Omental fat pad (tissue), 4 donors: ENCODE results near the gene PDE10A. TPM values are rescaled to one million over a fixed set of nuclear protein-coding genes. Genes with fewer than 3 reads are reported as not detected.

ENCODE experiments used
- ATAC-seq: fragments of 150-250 bp; one replicate; pipeline ENCODE4 v1.9.1; 2016; ENCODE audit warnings: mild to moderate bottlenecking, moderate library complexity; ENCODE audit not compliant: low FRiP score
- DNase-seq: peaks from one replicate; pipeline ENCODE4 v3.0.0-alpha.2; 2019; ENCODE audit warnings: low spot score
- CTCF ChIP-seq, 3 donors: fragments of 450-650 bp; IDR thresholded peaks; one replicate each; pipeline ENCODE4 v1.5.1; 2016 to 2017; ENCODE audit warnings: antibody characterized with exemption in 3 of 3, mild to moderate bottlenecking in 3 of 3, moderate library complexity in 2 of 3
- total RNA-seq, 4 donors: library from RNA; depleted of rRNA; stranded (reverse); fragments of >200 nt; gene quantifications; one replicate each; pipeline ENCODE4 v1.1.0, GENCODE V29; 2016

The PDE10A gene
- total RNA-seq: 10 to 100 TPM in 3 of 4 donors, 1 to 10 TPM in 1; 9.1 to 75.3 (median 15.6) TPM

GRCh38 chr6:165662749-165663376, at the start of gene PDE10A:
TSS of gene PDE10A (minus strand) at chr6:165663241. CDS start at chr6:165662811, 430 bp downstream.
- peak; percentile 55 for ATAC-seq

GRCh38 chr6:165708985-165709576, 46.0 kb upstream of the PDE10A start:
- no peak for TF ChIP-seq CTCF (IDR thresholded peaks at IDR 0.05)
- DNase-seq (no peak), ATAC-seq (no peak)

More at GRCh38 chr6:165662749-165663376, at the start of gene PDE10A:
- DNase-seq: no peak
- TF ChIP-seq CTCF (IDR thresholded peaks at IDR 0.05): no peak

- TF ChIP-seq CTCF (IDR thresholded peaks at IDR 0.05): no peak
- DNase-seq: no peak
These were observed 44.2 kb upstream of the PDE10A start for GRCh38 chr6:165707067-165707853.

GRCh38 chr6:165705941-165706340, 42.9 kb upstream of the PDE10A start:
- DNase-seq (no peak), ATAC-seq (no peak)
- no peak for TF ChIP-seq CTCF (IDR thresholded peaks at IDR 0.05)

More at GRCh38 chr6:165707067-165707853, 44.2 kb upstream of the PDE10A start:
- no peak for ATAC-seq

- ATAC-seq (no peak), DNase-seq (no peak)
- TF ChIP-seq CTCF (IDR thresholded peaks at IDR 0.05): no peak
These were observed 41.2 kb upstream of the PDE10A start for GRCh38 chr6:165704045-165704748.

- ATAC-seq (no peak), DNase-seq (no peak)
- no peak for TF ChIP-seq CTCF (IDR thresholded peaks at IDR 0.05)
These were observed 39.6 kb upstream of the PDE10A start for GRCh38 chr6:165702669-165703068.
